GM18505 (cell line): ENCODE results near the gene EGFLAM.

Source experiments
- ATAC-seq: cut with Tn5 transposase; IDR thresholded peaks from one replicate; pipeline ENCODE4 v1.9.1; 2021; ENCODE audit not compliant: unreplicated experiment
- POLR2A ChIP-seq: IDR thresholded peaks from 4 replicates; pipeline ENCODE4 v1.6.1; 2011; ENCODE audit warnings: borderline replicate concordance; ENCODE audit not compliant: insufficient read depth, insufficient read length; ENCODE audit errors: extremely low read depth

Gene EGFLAM

GRCh38 chr5:38258319-38259061 is at the start of gene EGFLAM:
TSS of gene EGFLAM (plus strand) at chr5:38258559. CDS start at chr5:38258755, 196 bp downstream.
- ATAC-seq: no peak
- TF ChIP-seq POLR2A: no peak

- no peak for TF ChIP-seq POLR2A
- no peak for ATAC-seq
Observed at GRCh38 chr5:38208782-38209378, 49.5 kb upstream of the EGFLAM start.

GRCh38 chr5:38210676-38211353 is 47.5 kb upstream of the EGFLAM start:
- TF ChIP-seq POLR2A: no peak
- ATAC-seq: no peak

GRCh38 chr5:38211354-38211710 is 47.0 kb upstream of the EGFLAM start:
- no peak for ATAC-seq
- no peak for TF ChIP-seq POLR2A

- no peak for TF ChIP-seq POLR2A
- no peak for ATAC-seq
Observed at GRCh38 chr5:38212307-38212706, 46.1 kb upstream of the EGFLAM start.

GRCh38 chr5:38226091-38226490 is 32.3 kb upstream of the EGFLAM start:
- no peak for TF ChIP-seq POLR2A
- ATAC-seq: no peak

- no peak for ATAC-seq
Observed at GRCh38 chr5:38228914-38229313, 29.4 kb upstream of the EGFLAM start.

GRCh38 chr5:38234737-38235136 is 23.6 kb upstream of the EGFLAM start:
- no peak for TF ChIP-seq POLR2A

More at GRCh38 chr5:38228914-38229313, 29.4 kb upstream of the EGFLAM start:
- no peak for TF ChIP-seq POLR2A

GRCh38 chr5:38237681-38238080 is 20.7 kb upstream of the EGFLAM start:
- ATAC-seq: no peak
- TF ChIP-seq POLR2A: no peak

More at GRCh38 chr5:38234737-38235136, 23.6 kb upstream of the EGFLAM start:
- ATAC-seq: no peak

GRCh38 chr5:38240212-38240611 is 18.1 kb upstream of the EGFLAM start:
- no peak for ATAC-seq
- no peak for TF ChIP-seq POLR2A

GRCh38 chr5:38241655-38242054 is 16.7 kb upstream of the EGFLAM start:
- TF ChIP-seq POLR2A: no peak
- no peak for ATAC-seq

GRCh38 chr5:38245307-38245706 is 13.1 kb upstream of the EGFLAM start:
- TF ChIP-seq POLR2A: no peak
- no peak for ATAC-seq

GRCh38 chr5:38249301-38249700 is 9.1 kb upstream of the EGFLAM start:
- ATAC-seq: no peak
- TF ChIP-seq POLR2A: no peak

GRCh38 chr5:38249812-38250211 is 8.5 kb upstream of the EGFLAM start:
- no peak for ATAC-seq
- no peak for TF ChIP-seq POLR2A
